HG03521 (cell line): Measurements from ENCODE around the gene SUMO1.
"Not testable (repeated sequence)": the region's sequence is repeated elsewhere in the genome, so short reads cannot be mapped to it uniquely, and the experiment has no call there.

Experiments
- ATAC-seq: cut with Tn5 transposase; IDR thresholded peaks from one replicate; pipeline ENCODE4 v1.9.1; 2021; ENCODE audit warnings: mild to moderate bottlenecking, moderate library complexity; ENCODE audit not compliant: unreplicated experiment

The SUMO1 gene

GRCh38 chr2:202238234-202239197 lies at the start of gene SUMO1:
SUMO1 (minus strand) TSS chr2:202238597; CDS start chr2:202238451, 146 bp downstream.
- ATAC-seq = peak; percentile 93

- ATAC-seq = no peak
Measured at GRCh38 chr2:202286595-202286994, 48.2 kb upstream of the SUMO1 start.

GRCh38 chr2:202278944-202279343 lies 40.5 kb upstream of the SUMO1 start:
- ATAC-seq = no peak

GRCh38 chr2:202278036-202278760 lies 39.8 kb upstream of the SUMO1 start:
- no peak for ATAC-seq

- not testable (repeated sequence) for ATAC-seq
Measured at GRCh38 chr2:202276078-202276720, 37.8 kb upstream of the SUMO1 start.

- ATAC-seq = no peak
Measured at GRCh38 chr2:202270487-202270886, 32.1 kb upstream of the SUMO1 start.

- no peak for ATAC-seq
Measured at GRCh38 chr2:202269585-202269984, 31.2 kb upstream of the SUMO1 start.

GRCh38 chr2:202267495-202267894 lies 29.1 kb upstream of the SUMO1 start:
- no peak for ATAC-seq

- ATAC-seq = peak; percentile 75
Measured at GRCh38 chr2:202265467-202266277, 27.3 kb upstream of the SUMO1 start, which contains the start of gene NOP58. NOP58 (plus strand) TSS chr2:202265763; CDS start chr2:202265942, 179 bp downstream.

GRCh38 chr2:202261531-202261930 lies 23.1 kb upstream of the SUMO1 start:
- no peak for ATAC-seq

GRCh38 chr2:202251494-202251893 lies 13.1 kb upstream of the SUMO1 start:
- ATAC-seq = no peak

GRCh38 chr2:202249521-202250253 lies 11.3 kb upstream of the SUMO1 start:
- ATAC-seq = no peak

GRCh38 chr2:202247710-202248109 lies 9.3 kb upstream of the SUMO1 start:
- ATAC-seq = not testable (repeated sequence)

GRCh38 chr2:202237787-202238233 lies 587 bp downstream of the SUMO1 start:
- peak; percentile 38 for ATAC-seq

- no peak for ATAC-seq
Measured at GRCh38 chr2:202221873-202222272, 16.5 kb downstream of the SUMO1 start.

- ATAC-seq = no peak
Measured at GRCh38 chr2:202215179-202215578, 23.2 kb downstream of the SUMO1 start.

GRCh38 chr2:202208526-202208925 lies 29.9 kb downstream of the SUMO1 start:
- no peak for ATAC-seq

GRCh38 chr2:202204855-202205254 lies 33.5 kb downstream of the SUMO1 start:
- ATAC-seq = no peak

GRCh38 chr2:202203348-202203747 lies 35.0 kb downstream of the SUMO1 start:
- no peak for ATAC-seq
